SIG-M5 treated with dmso at 0.1 percent for 504 hours (cell line): ENCODE data around the gene PDRG1.
A peak's percentile ranks its signal among the peaks of the same experiment; 100 is the strongest.
"Not testable (repeated sequence)": the region's sequence is repeated elsewhere in the genome, so short reads cannot be mapped to it uniquely, and the experiment has no call there.

ENCODE experiments used
- DNase-seq: peaks from one replicate; lab custom pipeline; 2025; ENCODE audit not compliant: unreplicated experiment; lab: John Stamatoyannopoulos, UW

The PDRG1 gene

DNA sequence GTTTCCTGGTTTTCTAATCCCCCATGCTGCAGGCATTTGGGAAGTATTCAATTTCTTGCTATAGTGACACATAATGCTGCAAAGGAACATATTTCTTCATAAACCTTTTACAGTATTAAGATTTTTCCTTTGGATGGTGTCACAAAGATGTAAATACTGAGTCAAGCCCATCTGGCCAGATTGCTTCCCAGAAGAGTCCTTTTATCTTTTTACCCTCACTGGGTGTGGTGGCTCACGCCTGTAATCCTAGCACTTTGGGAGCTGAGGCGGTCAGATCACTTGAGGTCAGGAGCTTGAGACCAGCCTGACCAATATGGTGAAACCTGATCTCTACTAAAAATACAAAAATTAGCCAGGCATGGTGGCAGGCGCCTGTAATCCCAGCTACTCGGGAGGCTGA, 22.2 kb downstream of the PDRG1 start:
- not testable (repeated sequence) for DNase-seq

DNA sequence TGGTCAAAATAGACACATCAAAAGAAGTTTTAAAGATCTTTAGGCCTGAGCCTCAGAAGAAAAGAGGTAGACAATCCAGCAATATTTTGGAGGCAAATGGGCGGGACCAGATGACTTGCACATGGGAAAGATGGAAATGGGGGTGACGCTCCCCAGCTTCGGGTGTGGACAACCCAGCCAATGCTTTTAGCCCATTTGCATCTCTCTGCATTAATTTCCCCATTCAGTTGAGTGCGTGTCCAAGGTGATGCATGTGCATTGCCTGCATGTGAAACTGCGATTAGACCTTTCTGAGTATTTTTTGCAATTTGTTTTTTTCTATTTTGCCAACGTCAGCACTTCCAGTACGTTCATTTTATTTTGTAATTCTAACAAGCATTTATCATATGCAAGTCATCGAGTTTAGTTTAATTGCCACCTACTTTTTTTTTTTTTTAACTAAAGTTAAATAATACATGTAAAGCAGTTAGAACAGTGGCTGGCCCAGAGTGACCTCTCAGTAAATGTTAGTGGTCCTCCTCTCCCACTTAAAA, 24.2 kb downstream of the PDRG1 start:
- DNase-seq = no peak

DNA sequence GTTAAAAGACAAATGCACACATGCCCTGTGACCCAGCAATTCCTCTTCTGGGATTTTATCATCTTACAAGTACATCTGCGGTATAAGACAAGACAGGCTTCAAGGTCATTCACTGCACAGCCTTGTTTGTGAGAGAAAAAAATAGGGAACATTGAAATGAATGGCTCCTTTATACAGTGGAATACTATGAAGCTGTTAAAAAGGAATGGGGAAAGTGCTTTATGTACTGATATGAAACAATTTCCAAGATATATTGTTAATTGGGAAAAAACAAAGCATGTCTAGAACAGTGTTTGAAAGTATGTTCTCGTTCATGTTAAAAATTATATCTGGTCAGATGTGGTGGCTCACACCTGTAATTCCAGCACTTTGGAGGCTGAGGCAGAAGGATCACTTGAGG, 25.4 kb downstream of the PDRG1 start:
- no peak for DNase-seq

DNA sequence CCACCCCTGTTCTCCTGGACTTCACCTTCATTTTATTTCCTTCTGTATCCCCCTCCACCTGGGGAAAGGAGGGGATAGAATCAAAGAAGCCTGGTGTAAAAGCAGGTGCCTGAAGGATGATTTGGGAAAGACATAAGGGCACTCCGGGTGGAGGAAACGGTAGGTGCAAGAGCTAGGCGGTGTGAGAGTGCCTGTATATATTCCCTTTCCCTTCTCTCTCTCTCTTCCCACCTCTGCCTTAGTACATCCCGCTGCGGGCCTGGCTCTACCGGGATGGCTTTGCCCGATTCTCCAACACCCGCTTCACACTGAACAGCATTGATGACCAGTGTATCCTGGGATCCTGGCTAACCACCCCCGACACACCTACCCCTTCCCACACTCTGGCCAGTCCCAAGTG, 26.2 kb downstream of the PDRG1 start:
- DNase-seq = no peak

DNA sequence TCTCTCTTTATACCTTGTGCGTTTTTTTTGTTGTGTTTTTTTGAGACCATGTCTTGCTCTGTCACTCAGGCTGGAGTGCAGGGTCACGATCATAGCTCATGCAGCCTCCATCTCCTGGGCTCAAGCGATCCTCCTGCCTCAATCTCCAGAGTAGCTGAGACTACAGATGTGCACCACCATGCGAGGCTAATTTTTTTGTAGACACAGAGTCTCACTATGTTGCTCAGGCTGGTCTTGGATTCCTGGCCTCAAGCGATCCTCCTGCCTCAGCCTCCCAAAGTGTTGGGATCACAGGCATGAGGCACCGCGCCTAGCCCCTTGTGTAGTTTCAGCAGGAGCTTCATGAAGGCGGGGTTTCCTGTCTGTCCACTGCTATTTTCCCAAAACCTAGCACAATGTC, 27.3 kb downstream of the PDRG1 start:
- DNase-seq = no peak

DNA sequence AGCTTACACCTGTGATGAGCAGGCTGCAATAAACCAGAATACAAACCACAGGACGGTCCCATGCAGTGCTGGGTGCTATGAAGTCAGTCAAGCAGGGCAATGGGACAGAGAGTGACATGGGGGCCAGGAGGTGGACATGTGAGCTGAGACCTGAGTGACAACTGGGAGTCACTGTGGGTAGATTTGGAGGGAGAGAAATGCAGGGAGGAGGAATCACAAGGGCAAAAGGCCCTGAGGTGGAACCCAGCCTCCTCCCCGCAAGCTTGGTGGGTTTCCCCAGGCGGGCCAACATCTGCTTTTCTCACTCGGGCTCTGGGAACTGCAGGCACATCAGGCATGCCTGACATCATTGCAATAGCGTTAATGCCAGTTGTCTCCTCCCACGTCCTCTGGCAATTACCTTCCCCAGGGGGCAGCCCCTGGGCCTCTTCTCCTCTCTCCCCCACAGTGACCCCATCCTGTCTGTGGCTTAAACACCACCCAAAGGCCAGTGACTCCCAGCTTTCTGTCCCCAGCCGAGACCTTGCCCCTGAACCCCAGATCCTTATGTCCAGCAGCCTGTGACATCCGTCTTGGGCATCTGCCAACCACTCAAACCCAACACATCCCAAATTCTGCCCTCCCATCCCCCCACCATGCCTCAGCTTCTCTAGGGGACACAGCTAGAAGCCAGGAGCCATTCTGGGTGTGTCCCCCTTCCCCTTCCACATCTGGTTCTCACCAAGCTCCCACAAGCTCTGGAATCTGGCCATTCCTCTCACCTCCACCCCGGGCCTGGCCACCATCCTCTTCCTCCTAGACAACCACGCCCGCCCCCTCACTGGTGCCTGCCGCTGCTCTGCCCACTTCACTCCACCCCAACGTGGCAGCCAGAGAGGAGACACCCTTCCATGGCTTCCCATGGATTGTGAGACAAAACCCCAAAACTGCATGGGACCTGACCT, 28.2 kb downstream of the PDRG1 start:
- DNase-seq = no peak

DNA sequence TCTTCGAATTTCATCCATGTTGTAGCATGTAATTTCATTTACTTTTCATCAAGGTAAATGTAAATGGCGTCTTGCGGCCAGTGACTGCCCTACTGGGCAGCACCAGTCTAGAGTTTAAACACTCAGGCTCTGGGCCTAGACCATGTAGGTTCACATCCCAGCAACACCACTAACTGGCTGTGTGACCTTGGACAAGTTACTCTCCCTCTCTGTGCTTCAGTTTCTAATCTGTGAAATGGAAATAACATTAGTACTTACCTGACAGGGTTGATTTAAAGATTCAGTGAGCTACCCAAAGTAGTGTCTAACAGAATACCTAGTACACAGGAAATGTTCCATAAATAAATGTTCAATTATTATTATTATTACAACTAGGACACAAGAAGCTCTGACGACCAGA, 29.3 kb downstream of the PDRG1 start:
- DNase-seq = no peak

DNA sequence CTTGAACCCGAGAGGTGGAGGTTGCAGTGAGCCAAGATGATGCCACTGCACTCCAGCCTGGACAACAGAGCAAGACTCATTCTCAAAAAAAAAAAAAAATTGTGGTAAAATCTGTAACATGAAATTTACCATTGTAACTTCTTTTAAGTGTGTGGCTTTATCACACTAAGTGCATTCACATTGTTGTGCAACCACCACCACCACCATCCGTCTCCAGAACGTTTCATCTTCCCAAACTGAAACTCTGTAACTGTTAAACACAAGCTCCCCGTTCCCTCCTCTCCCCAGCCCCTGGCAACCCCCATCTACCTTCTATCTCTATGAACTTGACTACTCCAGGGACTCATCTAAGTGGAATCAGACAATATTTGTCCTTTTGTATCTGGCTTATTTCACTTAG, 29.7 kb downstream of the PDRG1 start:
- no peak for DNase-seq

DNA sequence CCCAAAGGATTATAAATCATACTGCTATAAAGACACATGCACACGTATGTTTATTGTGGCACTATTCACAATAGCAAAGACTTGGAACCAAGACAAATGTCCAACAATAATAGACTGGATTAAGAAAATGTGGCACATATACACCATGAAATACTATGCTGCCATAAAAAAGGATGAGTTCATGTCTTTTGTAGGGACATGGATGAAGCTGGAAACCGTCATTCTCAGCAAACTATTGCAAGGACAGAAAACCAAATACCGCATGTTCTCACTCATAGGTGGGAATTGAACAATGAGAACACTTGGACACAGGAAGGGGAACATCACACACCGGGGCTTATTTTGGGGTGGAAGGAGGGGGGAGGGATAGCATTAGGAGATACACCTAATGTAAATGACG, 30.4 kb downstream of the PDRG1 start:
- not testable (repeated sequence) for DNase-seq

DNA sequence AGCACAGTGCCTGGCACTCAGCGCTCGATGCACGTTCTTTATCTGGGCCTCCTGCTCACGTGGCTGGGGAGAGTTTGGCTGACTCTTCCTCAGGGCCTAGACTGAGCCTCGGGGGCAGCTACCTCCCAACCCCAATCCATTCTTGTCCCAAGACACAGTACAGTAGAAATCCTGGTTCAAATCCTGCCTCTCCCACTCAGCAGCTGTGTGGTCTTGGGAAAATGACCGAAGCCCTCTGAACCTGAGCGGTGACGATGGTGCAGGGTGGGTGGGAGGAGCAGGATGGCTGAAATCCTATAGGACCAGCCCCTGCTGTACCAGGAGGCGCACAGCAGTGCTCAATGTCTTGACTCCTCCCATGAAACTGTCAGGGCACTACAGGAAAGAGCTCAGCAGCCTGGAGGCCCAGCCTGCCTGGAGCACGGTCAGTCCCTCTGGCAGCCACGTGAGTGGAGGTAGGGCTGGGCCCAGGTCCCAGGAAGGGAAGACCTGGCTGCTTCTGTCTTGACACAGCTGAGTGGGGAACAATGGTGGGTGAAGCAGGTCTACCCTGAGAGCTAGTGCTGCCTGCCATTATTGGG, 31.5 kb downstream of the PDRG1 start:
- no peak for DNase-seq

DNA sequence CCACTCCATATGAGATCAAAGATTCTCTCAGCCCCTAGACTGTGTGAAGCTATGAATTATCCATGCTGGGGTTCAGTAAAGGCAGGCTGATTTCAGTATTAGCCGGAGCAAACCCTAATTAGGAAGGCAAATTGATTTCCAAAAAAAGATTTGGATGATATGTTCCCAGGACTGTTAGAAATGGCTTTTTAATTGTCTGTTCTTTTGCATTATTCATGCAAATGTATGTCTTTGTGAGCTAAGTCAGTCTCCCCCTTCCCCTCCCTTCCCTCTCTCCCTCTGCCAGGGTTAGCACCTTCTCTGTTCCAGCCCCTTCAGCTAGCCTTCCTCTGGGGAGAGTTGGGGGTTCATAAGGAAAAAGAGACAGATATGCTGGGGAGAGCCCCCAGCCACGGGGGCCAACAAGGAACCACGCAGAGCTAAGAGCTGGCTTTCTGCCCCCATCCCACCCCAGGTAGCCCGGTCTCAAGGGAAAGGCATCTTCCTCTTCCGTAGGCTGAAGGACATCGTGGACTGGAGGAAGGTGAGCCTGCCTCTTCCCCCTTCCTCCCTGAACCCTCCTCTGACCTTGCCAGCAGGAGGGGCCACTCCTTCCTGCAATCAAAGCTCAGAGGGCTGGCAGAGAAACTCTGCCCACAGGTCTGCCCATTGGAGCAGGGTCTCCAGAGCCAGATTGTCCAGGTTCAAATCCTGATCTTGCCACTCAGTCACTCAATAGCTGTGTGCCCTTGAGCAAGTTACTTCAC, 32.3 kb downstream of the PDRG1 start:
- no peak for DNase-seq

DNA sequence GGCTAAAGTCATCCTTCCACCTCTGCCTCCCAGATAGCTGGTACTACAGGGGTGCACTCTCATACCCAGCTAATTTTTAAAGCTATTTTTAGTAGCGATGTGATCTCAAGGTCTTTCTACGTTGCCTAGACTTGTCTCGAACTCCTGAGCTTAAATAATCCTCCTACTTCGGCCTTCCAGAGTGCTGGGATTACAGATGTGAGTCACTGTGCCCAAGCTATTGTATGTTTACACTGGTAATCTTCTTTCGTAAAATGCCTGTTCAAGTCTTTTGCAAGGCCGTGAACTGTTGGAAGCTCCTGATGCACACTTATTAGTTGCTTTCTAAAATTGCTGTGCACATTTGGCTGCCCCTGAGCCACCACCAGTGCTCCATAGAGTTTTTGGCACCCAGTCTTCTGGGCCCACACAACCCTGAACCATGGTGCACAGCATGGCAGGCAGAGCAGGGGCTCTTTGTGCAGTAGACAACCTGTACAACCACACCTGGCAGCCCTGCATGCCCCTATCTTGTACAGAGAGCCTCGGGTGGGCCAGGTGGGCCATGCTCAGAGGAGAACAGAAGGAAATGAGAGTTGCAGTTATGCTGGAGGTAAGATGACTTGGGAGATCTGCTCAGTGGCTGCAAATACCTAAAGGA, 33.3 kb downstream of the PDRG1 start:
- DNase-seq = no peak

DNA sequence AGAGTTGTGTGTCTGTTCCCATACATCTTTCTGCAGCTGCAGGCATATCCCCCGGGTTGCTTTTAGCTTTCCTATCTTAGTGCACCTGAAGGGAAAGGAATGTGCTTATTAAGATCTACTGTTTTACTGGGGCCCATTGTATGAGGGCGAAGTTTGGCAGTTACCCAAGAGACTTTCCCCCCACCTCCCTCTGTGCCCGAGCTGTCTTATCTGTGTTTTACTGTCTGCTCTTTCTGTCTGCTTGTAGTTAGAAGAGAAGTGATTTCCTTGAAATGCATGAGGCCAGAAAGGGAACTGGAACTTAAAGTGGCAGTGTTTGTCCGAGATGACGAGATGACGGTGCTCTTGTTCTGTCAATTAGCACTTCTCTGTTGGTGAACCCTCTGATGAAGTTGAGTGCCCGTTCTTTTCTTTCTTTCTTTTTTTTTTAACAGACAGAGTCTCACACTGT, 33.9 kb downstream of the PDRG1 start:
- peak; percentile 20 for DNase-seq

DNA sequence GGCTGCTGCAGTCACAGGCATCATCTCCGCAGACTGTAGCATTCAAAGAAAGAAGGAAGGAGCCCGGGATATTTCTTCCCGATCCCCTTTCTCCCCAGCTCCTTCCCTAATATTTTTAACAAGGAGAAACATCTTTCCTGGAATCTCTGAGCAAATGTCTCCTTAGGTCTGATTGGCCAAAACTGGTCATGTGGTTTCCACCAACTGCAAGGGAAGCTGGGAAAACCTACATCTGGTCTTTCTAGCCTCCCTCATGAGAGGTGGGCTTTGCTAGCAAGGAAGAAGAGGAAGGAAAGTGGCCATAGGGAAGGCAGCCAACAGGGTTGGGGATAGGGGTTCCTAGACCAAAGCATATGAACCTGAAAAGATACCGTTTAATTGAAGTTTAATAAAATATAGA, 35.1 kb downstream of the PDRG1 start:
- no peak for DNase-seq

DNA sequence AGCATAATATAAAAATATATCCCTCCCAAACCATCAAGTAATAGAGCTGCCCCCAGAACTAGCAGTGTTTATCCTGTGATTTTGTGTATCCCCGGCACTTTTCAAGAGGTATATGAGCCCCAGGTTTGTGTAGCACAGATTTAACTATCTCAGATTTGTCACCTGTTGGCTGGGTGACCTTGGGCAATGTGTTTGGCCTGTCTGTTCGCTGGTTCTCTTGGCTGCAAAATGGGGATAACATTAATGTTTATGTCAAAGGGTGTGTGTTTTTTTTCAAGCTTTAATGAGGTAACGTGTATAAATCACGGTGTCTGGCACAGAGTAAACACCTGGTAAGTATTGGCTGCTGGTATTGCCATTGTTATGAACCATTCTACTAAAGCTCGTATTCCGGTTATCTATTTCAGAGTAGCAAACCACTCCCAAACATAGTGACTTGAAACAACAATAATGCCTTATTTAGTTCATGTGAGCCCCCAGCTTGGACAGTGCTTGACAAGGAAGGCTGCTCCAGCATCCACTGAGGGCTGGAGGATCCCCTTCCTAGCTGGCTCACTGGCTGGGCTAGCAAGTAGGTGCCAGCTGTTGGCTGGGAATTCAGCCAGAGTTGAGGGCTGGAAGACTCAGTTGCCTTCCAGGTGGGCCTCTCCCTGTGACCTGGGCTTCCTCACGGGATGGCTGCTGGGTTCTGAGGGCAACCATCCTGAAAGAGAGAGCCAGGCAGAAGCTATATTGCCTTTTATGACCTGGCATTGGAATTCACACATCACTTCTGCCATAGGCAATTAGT, 36.2 kb downstream of the PDRG1 start:
- DNase-seq = no peak

DNA sequence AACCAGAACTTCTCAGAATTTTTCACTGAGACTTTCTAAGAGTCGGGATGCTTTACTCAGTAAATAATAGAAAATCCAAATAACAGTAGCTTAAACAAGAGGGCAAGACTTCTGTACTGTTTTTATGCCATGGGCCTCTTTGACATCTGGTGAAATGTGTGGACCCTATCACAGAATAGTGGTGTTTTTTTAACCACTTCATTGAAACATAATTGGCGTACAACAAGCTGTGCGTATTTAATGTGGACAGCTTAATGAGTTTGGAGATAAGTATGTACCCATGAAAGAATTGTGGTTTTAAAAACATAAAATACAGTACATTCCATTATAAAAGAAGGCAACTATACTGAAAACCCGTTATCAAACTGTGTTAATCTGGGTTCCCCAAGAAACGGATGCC, 37.7 kb downstream of the PDRG1 start:
- no peak for DNase-seq

DNA sequence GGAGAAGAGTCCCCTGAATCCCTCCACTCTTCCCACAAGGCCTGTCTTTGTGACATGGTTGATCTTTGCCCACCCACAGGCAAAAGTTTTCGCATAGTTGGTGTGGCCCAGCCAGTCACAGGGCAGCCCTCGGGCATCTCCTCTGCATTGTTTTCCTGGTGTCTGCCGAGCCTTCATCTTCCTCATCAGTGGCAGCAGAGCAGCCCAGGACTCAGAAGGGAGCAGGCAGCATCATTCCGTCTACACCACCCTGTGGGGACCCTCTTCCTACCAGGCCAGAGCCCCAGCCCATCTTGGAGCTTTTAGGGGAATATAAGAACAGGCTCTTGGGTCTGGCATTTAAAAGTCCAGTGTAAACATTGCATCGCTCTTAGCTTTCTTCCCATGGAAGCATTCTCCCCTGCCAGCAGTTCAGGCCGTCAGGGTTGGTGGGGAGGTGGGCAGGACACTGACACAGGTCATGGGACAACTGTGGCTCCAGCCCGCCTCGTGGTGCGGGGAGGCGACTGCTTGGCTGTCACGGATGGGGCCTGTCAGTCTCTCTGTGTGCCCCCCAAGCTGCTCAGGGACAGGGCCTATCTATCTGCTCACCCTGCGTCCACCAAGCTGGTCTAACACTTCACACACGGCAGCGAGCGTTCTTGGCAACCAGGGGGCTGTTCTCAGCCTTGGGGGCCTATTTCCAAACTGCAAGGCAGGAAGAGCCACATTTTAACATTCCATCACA, 38.3 kb downstream of the PDRG1 start:
- no peak for DNase-seq

DNA sequence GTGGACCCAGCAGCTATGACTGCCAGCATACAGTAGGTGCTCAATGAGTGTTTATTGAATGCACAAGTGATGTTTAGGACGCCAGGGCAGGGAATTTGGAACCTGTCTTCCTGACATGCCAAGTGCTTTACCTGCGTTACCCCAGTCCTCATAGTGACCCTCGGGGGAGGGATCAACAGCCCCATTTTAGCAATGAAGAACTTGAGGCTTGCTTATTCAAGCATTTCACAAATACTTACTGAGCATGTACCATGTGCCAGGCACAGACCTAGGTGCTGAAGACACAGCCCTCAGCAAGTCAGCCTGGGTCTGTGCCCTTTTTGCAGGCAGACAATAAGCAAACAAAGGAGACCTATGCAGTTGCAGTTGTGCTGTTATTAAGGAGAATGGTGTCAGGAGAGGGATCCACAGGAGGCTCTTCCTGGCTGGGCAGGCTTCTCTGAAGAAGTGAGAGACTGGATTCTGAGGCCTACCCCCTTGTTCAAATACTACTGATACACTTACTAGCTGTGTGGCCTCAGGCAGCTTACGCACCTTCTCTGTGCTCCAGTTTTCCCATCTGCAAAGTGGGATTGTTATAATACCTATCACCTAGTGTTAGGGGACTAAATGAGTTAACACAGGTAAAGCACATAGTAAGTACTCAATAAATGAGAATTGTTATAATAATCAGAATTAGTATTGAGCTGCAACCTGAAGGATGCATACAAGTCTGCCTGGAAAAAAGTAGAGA, 41.6 kb downstream of the PDRG1 start:
- DNase-seq = no peak
